Measurements from ENCODE around the gene PARN.

Gene PARN

DNA sequence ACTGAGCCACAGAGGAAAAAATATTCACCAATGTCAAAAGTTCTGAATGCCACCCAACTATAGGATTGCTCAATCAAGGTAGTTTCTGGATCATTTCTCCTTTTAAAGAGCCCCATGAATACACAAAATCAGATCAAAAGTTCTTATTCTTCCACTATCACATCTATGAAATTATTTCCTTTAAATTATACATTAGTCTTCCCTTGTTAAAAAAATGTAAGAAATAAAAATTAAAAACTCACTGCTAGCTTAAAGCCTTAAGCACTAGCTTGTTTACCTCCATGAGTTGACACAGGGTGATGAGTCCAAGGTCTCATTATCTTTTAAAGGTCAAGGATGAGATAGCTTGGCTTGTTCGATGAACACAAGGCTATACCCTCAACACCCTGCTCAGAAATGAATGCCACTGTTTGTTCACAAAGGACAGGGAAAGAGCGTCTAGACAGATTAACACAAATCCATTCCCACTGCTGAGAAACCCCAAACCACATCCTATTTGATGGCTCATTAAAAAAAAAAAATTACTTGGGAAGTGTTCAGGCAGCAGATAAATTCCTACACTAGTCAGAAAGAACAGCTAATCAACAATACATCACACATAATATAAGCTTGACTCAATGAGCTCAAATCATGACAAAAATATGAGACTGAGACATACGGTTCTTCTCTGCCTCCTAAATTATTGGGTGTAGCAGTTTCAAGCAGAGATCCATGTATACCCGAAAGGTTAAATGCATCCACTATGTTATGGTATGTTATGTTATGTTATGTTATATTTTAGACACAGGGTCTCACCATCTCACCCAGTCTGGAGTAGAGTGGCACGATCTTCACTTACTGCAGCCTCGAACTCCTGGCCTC, 118.9 kb downstream of the PARN start:
- no peak for TF ChIP-seq ZFP30 (CRISPR knock-in tag; IDR thresholded peaks at IDR 0.05)
- no peak for TF ChIP-seq ISL1 (CRISPR knock-in tag; IDR thresholded peaks at IDR 0.05)
- no peak for TF ChIP-seq SNAI2 (CRISPR knock-in tag; IDR thresholded peaks at IDR 0.05)
- TF ChIP-seq ESRRG (CRISPR knock-in tag; IDR thresholded peaks at IDR 0.05): no peak
- no peak for TF ChIP-seq ZC3H10 (CRISPR knock-in tag; IDR thresholded peaks at IDR 0.05)
- no peak for TF ChIP-seq TOX (CRISPR knock-in tag; IDR thresholded peaks at IDR 0.05; ENCODE audit: borderline replicate concordance)
- TF ChIP-seq, protein P1, sequence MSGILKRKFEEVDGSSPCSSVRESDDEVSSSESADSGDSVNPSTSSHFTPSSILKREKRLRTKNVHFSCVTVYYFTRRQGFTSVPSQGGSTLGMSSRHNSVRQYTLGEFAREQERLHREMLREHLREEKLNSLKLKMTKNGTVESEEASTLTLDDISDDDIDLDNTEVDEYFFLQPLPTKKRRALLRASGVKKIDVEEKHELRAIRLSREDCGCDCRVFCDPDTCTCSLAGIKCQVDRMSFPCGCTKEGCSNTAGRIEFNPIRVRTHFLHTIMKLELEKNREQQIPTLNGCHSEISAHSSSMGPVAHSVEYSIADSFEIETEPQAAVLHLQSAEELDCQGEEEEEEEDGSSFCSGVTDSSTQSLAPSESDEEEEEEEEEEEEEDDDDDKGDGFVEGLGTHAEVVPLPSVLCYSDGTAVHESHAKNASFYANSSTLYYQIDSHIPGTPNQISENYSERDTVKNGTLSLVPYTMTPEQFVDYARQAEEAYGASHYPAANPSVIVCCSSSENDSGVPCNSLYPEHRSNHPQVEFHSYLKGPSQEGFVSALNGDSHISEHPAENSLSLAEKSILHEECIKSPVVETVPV (CRISPR knock-in tag; IDR thresholded peaks at IDR 0.05): no peak
- ATAC-seq: peak; percentile 55; the same call in 2 of the 3 replicates

DNA sequence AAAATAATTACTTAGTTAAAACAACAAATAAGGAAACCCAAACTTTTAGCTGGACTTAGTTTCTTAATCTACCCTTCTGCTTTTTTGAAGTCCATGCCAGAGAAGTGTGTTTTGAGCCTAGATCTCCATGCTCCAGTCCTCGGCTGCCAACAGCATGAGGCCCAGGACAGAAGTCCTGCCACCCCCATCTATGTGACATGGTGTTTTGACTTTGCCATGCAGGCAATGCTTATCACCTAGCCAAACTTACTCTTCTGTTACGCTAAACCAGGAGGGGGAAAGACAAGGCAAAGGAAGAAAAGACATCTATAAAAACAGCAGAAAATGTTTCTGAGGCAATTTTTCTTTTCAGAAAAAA, 119.5 kb downstream of the PARN start:
- ATAC-seq: no peak
- TF ChIP-seq, protein P2, sequence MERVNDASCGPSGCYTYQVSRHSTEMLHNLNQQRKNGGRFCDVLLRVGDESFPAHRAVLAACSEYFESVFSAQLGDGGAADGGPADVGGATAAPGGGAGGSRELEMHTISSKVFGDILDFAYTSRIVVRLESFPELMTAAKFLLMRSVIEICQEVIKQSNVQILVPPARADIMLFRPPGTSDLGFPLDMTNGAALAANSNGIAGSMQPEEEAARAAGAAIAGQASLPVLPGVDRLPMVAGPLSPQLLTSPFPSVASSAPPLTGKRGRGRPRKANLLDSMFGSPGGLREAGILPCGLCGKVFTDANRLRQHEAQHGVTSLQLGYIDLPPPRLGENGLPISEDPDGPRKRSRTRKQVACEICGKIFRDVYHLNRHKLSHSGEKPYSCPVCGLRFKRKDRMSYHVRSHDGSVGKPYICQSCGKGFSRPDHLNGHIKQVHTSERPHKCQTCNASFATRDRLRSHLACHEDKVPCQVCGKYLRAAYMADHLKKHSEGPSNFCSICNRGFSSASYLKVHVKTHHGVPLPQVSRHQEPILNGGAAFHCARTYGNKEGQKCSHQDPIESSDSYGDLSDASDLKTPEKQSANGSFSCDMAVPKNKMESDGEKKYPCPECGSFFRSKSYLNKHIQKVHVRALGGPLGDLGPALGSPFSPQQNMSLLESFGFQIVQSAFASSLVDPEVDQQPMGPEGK (CRISPR knock-in tag; IDR thresholded peaks at IDR 0.05; ENCODE audit: borderline replicate concordance): no peak
- no peak for TF ChIP-seq PPARA (CRISPR knock-in tag; IDR thresholded peaks at IDR 0.05; ENCODE audit: borderline replicate concordance)

DNA sequence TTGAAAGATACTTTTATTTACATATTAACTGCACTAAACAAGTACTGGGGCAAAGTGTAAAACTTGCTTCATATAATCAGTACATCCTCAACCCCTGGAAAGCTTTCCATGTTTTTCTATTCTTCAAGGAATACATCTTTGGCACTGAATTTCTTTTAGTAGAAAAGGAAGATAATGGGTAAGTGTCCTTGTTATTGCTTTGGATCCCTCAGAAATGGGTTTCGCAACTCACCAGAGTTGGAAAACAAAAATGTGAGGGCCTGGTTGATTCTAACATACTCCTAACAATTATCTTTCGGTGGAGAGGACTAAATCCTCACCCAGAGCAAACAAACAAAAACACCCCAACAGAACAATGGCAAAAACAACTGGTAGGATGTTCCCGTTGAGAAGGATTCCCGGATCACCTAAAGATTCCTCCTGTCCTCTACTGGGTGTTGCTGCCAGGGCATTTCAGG, 120.4 kb downstream of the PARN start:
- ATAC-seq: no peak
- TF ChIP-seq TOX (CRISPR knock-in tag; IDR thresholded peaks at IDR 0.05; ENCODE audit: borderline replicate concordance): no peak
- no peak for TF ChIP-seq ZFP3 (CRISPR knock-in tag; IDR thresholded peaks at IDR 0.05)
- TF ChIP-seq, protein P3, sequence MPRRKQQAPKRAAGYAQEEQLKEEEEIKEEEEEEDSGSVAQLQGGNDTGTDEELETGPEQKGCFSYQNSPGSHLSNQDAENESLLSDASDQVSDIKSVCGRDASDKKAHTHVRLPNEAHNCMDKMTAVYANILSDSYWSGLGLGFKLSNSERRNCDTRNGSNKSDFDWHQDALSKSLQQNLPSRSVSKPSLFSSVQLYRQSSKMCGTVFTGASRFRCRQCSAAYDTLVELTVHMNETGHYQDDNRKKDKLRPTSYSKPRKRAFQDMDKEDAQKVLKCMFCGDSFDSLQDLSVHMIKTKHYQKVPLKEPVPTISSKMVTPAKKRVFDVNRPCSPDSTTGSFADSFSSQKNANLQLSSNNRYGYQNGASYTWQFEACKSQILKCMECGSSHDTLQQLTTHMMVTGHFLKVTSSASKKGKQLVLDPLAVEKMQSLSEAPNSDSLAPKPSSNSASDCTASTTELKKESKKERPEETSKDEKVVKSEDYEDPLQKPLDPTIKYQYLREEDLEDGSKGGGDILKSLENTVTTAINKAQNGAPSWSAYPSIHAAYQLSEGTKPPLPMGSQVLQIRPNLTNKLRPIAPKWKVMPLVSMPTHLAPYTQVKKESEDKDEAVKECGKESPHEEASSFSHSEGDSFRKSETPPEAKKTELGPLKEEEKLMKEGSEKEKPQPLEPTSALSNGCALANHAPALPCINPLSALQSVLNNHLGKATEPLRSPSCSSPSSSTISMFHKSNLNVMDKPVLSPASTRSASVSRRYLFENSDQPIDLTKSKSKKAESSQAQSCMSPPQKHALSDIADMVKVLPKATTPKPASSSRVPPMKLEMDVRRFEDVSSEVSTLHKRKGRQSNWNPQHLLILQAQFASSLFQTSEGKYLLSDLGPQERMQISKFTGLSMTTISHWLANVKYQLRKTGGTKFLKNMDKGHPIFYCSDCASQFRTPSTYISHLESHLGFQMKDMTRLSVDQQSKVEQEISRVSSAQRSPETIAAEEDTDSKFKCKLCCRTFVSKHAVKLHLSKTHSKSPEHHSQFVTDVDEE (CRISPR knock-in tag; IDR thresholded peaks at IDR 0.05): no peak
- no peak for TF ChIP-seq TCF4 (CRISPR knock-in tag; IDR thresholded peaks at IDR 0.05; ENCODE audit: borderline replicate concordance)
- TF ChIP-seq ARNTL (CRISPR knock-in tag; IDR thresholded peaks at IDR 0.05; ENCODE audit: borderline replicate concordance, low read depth): no peak
- no peak for TF ChIP-seq ESRRG (CRISPR knock-in tag; IDR thresholded peaks at IDR 0.05)
- TF ChIP-seq GLIS3 (CRISPR knock-in tag; IDR thresholded peaks at IDR 0.05): no peak
- TF ChIP-seq, protein P2 (CRISPR knock-in tag; IDR thresholded peaks at IDR 0.05; ENCODE audit: borderline replicate concordance): no peak
- no peak for TF ChIP-seq ZNF565 (CRISPR knock-in tag; conservative IDR thresholded peaks at IDR 0.05; ENCODE audit: low read depth)
- TF ChIP-seq ZNF8 (CRISPR knock-in tag; IDR thresholded peaks at IDR 0.05): no peak
- no peak for TF ChIP-seq CSDC2 (CRISPR knock-in tag; IDR thresholded peaks at IDR 0.05)
- TF ChIP-seq, protein P1 (CRISPR knock-in tag; IDR thresholded peaks at IDR 0.05): no peak
- no peak for TF ChIP-seq OSR1 (CRISPR knock-in tag; IDR thresholded peaks at IDR 0.05)

Data from SK-N-SH treated with all-trans-retinoic acid at 6 μM for 48 hours (cell line).